ENCODE measurements around the gene CELF3.

The CELF3 gene

GRCh38 chr1:151733126-151733525 lies 16.5 kb upstream of the CELF3 start:
- no peak overlapping the region for H3K27ac ChIP-seq (ENCODE audit: low read depth, low read length)
- no peaks in the 10 kb centered on the region for H3K4me1 ChIP-seq (ENCODE audit: control insufficient read depth, insufficient read depth, low read length)
- H3K27me3 ChIP-seq (ENCODE audit: control insufficient read depth, insufficient read depth, low read length), result no peaks in the 10 kb centered on the region
- no peaks in the 10 kb centered on the region for H3K36me3 ChIP-seq (ENCODE audit: control insufficient read depth, insufficient read depth, low read length)
- no peak overlapping the region for H3K9ac ChIP-seq (ENCODE audit: low read length)
- H3K4me3 ChIP-seq (ENCODE audit: low read length), result no peak overlapping the region

GRCh38 chr1:151729966-151730291 lies 13.3 kb upstream of the CELF3 start:
- no peak overlapping the region for H3K27ac ChIP-seq (ENCODE audit: low read depth, low read length)
- H3K4me1 ChIP-seq (ENCODE audit: control insufficient read depth, insufficient read depth, low read length), result peaks cover 4% of the 10 kb centered on the region
- H3K4me3 ChIP-seq (ENCODE audit: low read length), result no peak overlapping the region
- H3K36me3 ChIP-seq (ENCODE audit: control insufficient read depth, insufficient read depth, low read length), result no peaks in the 10 kb centered on the region
- no peaks in the 10 kb centered on the region for H3K27me3 ChIP-seq (ENCODE audit: control insufficient read depth, insufficient read depth, low read length)
- no peak overlapping the region for H3K9ac ChIP-seq (ENCODE audit: low read length)

GRCh38 chr1:151729157-151729965 lies 12.8 kb upstream of the CELF3 start:
- Histone ChIP-seq H3K4me1 (ENCODE audit: control insufficient read depth, insufficient read depth, low read length) (peaks cover 4% of the 10 kb centered on the region), H3K4me3 (ENCODE audit: low read length) (no peak overlapping the region), H3K9ac (ENCODE audit: low read length) (no peak overlapping the region), H3K36me3 (ENCODE audit: control insufficient read depth, insufficient read depth, low read length) (no peaks in the 10 kb centered on the region), H3K27ac (ENCODE audit: low read depth, low read length) (no peak overlapping the region), H3K27me3 (ENCODE audit: control insufficient read depth, insufficient read depth, low read length) (no peaks in the 10 kb centered on the region)

- peak overlapping the region; percentile 80 for H3K27ac ChIP-seq (ENCODE audit: low read depth, low read length)
Measured at GRCh38 chr1:151728151-151729054, 11.8 kb upstream of the CELF3 start.

GRCh38 chr1:151723726-151724370 lies 7.2 kb upstream of the CELF3 start:
- Histone ChIP-seq H3K36me3 (ENCODE audit: control insufficient read depth, insufficient read depth, low read length) (no peaks in the 10 kb centered on the region), H3K9ac (ENCODE audit: low read length) (no peak overlapping the region), H3K27ac (ENCODE audit: low read depth, low read length) (no peak overlapping the region), H3K4me3 (ENCODE audit: low read length) (no peak overlapping the region), H3K4me1 (ENCODE audit: control insufficient read depth, insufficient read depth, low read length) (peaks cover 12% of the 10 kb centered on the region), H3K27me3 (ENCODE audit: control insufficient read depth, insufficient read depth, low read length) (no peaks in the 10 kb centered on the region)

More at GRCh38 chr1:151728151-151729054, 11.8 kb upstream of the CELF3 start:
- H3K36me3 ChIP-seq (ENCODE audit: control insufficient read depth, insufficient read depth, low read length), result no peaks in the 10 kb centered on the region
- no peaks in the 10 kb centered on the region for H3K27me3 ChIP-seq (ENCODE audit: control insufficient read depth, insufficient read depth, low read length)
- H3K4me3 ChIP-seq (ENCODE audit: low read length), result peak overlapping the region; percentile 32
- peaks cover 4% of the 10 kb centered on the region for H3K4me1 ChIP-seq (ENCODE audit: control insufficient read depth, insufficient read depth, low read length)
- H3K9ac ChIP-seq (ENCODE audit: low read length), result no peak overlapping the region

- Histone ChIP-seq H3K9ac (ENCODE audit: low read length) (peak overlapping the region; percentile 11), H3K36me3 (ENCODE audit: control insufficient read depth, insufficient read depth, low read length) (no peaks in the 10 kb centered on the region), H3K4me1 (ENCODE audit: control insufficient read depth, insufficient read depth, low read length) (peaks cover 8% of the 10 kb centered on the region), H3K27ac (ENCODE audit: low read depth, low read length) (no peak overlapping the region), H3K4me3 (ENCODE audit: low read length) (peak overlapping the region; percentile 55), H3K27me3 (ENCODE audit: control insufficient read depth, insufficient read depth, low read length) (no peaks in the 10 kb centered on the region)
Measured at GRCh38 chr1:151721788-151722510, 5.3 kb upstream of the CELF3 start.

- H3K36me3 ChIP-seq (ENCODE audit: control insufficient read depth, insufficient read depth, low read length), result no peaks in the 10 kb centered on the region
- peak within 1 kb of the TSS; percentile 11 for H3K9ac ChIP-seq (ENCODE audit: low read length)
- H3K27me3 ChIP-seq (ENCODE audit: control insufficient read depth, insufficient read depth, low read length), result no peaks in the 10 kb centered on the region
- peak within 1 kb of the TSS; percentile 55 for H3K4me3 ChIP-seq (ENCODE audit: low read length)
- peak within 1 kb of the TSS; percentile 55 for H3K27ac ChIP-seq (ENCODE audit: low read depth, low read length)
- peaks cover 8% of the 10 kb centered on the region for H3K4me1 ChIP-seq (ENCODE audit: control insufficient read depth, insufficient read depth, low read length)
Measured at GRCh38 chr1:151720974-151721787, 4.6 kb upstream of the CELF3 start, which contains the start of gene RIIAD1. TSS of gene RIIAD1 (plus strand) at chr1:151721522. CDS start at chr1:151721537, 15 bp downstream.

GRCh38 chr1:151720554-151720953 lies 4.0 kb upstream of the CELF3 start:
- Histone ChIP-seq H3K4me1 (ENCODE audit: control insufficient read depth, insufficient read depth, low read length) (peaks cover 8% of the 10 kb centered on the region), H3K36me3 (ENCODE audit: control insufficient read depth, insufficient read depth, low read length) (no peaks in the 10 kb centered on the region), H3K9ac (ENCODE audit: low read length) (no peak overlapping the region), H3K27me3 (ENCODE audit: control insufficient read depth, insufficient read depth, low read length) (no peaks in the 10 kb centered on the region), H3K27ac (ENCODE audit: low read depth, low read length) (peak overlapping the region; percentile 55), H3K4me3 (ENCODE audit: low read length) (peak overlapping the region; percentile 49)

GRCh38 chr1:151720125-151720524 lies 3.5 kb upstream of the CELF3 start:
- H3K27me3 ChIP-seq (ENCODE audit: control insufficient read depth, insufficient read depth, low read length), result no peaks in the 10 kb centered on the region
- H3K36me3 ChIP-seq (ENCODE audit: control insufficient read depth, insufficient read depth, low read length), result no peaks in the 10 kb centered on the region
- H3K4me1 ChIP-seq (ENCODE audit: control insufficient read depth, insufficient read depth, low read length), result peaks cover 8% of the 10 kb centered on the region
- H3K27ac ChIP-seq (ENCODE audit: low read depth, low read length), result peak overlapping the region; percentile 55
- no peak overlapping the region for H3K9ac ChIP-seq (ENCODE audit: low read length)
- H3K4me3 ChIP-seq (ENCODE audit: low read length), result peak overlapping the region; percentile 49

- no peak overlapping the region for H3K27ac ChIP-seq (ENCODE audit: low read depth, low read length)
- H3K36me3 ChIP-seq (ENCODE audit: control insufficient read depth, insufficient read depth, low read length), result no peaks in the 10 kb centered on the region
- no peaks in the 10 kb centered on the region for H3K27me3 ChIP-seq (ENCODE audit: control insufficient read depth, insufficient read depth, low read length)
- H3K4me3 ChIP-seq (ENCODE audit: low read length), result no peak overlapping the region
- H3K4me1 ChIP-seq (ENCODE audit: control insufficient read depth, insufficient read depth, low read length), result peaks cover 8% of the 10 kb centered on the region
- H3K9ac ChIP-seq (ENCODE audit: low read length), result no peak overlapping the region
Measured at GRCh38 chr1:151718666-151719065, 2.1 kb upstream of the CELF3 start.

GRCh38 chr1:151718011-151718431 lies 1.4 kb upstream of the CELF3 start:
- no peak overlapping the region for H3K9ac ChIP-seq (ENCODE audit: low read length)
- H3K36me3 ChIP-seq (ENCODE audit: control insufficient read depth, insufficient read depth, low read length), result no peaks in the 10 kb centered on the region
- no peak overlapping the region for H3K27ac ChIP-seq (ENCODE audit: low read depth, low read length)
- H3K27me3 ChIP-seq (ENCODE audit: control insufficient read depth, insufficient read depth, low read length), result no peaks in the 10 kb centered on the region
- no peak overlapping the region for H3K4me3 ChIP-seq (ENCODE audit: low read length)
- H3K4me1 ChIP-seq (ENCODE audit: control insufficient read depth, insufficient read depth, low read length), result peaks cover 8% of the 10 kb centered on the region
